Neuronal stem cell (in vitro differentiated cells): ENCODE data around the gene ARRB2.

Source experiments
- DNase-seq: peaks from one replicate; pipeline ENCODE4 v3.0.0-alpha.2; 2013; ENCODE audit warnings: low spot score
- H2AFZ ChIP-seq: one replicate; pipeline ENCODE4 v1.6.1; 2013; ENCODE audit warnings: mild to moderate bottlenecking, low read length, inconsistent platforms
- H2AK5ac ChIP-seq: 2 replicates; pipeline ENCODE4 v1.6.1; 2013; ENCODE audit warnings: low read depth, mild to moderate bottlenecking, inconsistent platforms, low read length, moderate library complexity, mixed read lengths
- H2BK120ac ChIP-seq: 2 replicates; pipeline ENCODE4 v1.6.1; 2013; ENCODE audit warnings: low read depth, mild to moderate bottlenecking, inconsistent platforms, low read length, moderate library complexity, mixed read lengths
- H2BK12ac ChIP-seq: one replicate; pipeline ENCODE4 v1.6.1; 2013; ENCODE audit warnings: low read length, inconsistent platforms
- H2BK15ac ChIP-seq: 2 replicates; pipeline ENCODE4 v1.6.1; 2013; ENCODE audit warnings: mild to moderate bottlenecking, low read length, inconsistent platforms, mixed read lengths
- H2BK5ac ChIP-seq: one replicate; pipeline ENCODE4 v1.6.1; 2013; ENCODE audit warnings: inconsistent platforms, mild to moderate bottlenecking, low read length, moderate library complexity
- H3K14ac ChIP-seq: one replicate; pipeline ENCODE4 v1.6.1; 2013; ENCODE audit warnings: low read length, inconsistent platforms
- H3K18ac ChIP-seq: 2 replicates; pipeline ENCODE4 v1.6.1; 2013; ENCODE audit warnings: low read length, inconsistent platforms
- H3K23ac ChIP-seq: 2 replicates; pipeline ENCODE4 v1.6.1; 2013; ENCODE audit warnings: low read depth, mild to moderate bottlenecking, mixed read lengths, low read length, inconsistent platforms; ENCODE audit not compliant: poor library complexity
- H3K27ac ChIP-seq: replicated peaks from 3 replicates; pipeline ENCODE4 v1.5.1; 2013; ENCODE audit warnings: low read length, inconsistent platforms
- H3K27me3 ChIP-seq, 3 experiments: 2 replicates each; pipeline ENCODE4 v1.6.1; 2013; ENCODE audit warnings: low read length in 3 of 3, mild to moderate bottlenecking in 2 of 3, inconsistent platforms in 1 of 3, low read depth in 1 of 3, mixed read lengths in 1 of 3, moderate library complexity in 1 of 3; ENCODE audit not compliant: control insufficient read depth in 3 of 3, insufficient read depth in 3 of 3
- H3K36me3 ChIP-seq, 2 donors: replicated peaks in 1 of 2; 2 replicates each; pipeline ENCODE4 v1.6.1; 2013; ENCODE audit warnings: low read length in 2 of 2; ENCODE audit not compliant: control insufficient read depth in 2 of 2, insufficient read depth in 2 of 2
- H3K4ac ChIP-seq: 2 replicates; pipeline ENCODE4 v1.6.1; 2013; ENCODE audit warnings: inconsistent platforms, mild to moderate bottlenecking, low read length, moderate library complexity
- H3K4me1 ChIP-seq, 2 donors: 1 replicate in 1 of 2; 2 replicates in 1 of 2; pipeline ENCODE4 v1.6.1; 2013; ENCODE audit warnings: low read length in 2 of 2, low read depth in 1 of 2; ENCODE audit not compliant: control insufficient read depth in 2 of 2, insufficient read depth in 1 of 2
- H3K4me2 ChIP-seq: one replicate; pipeline ENCODE4 v1.6.1; 2013; ENCODE audit warnings: mild to moderate bottlenecking, low read length, inconsistent platforms; ENCODE audit not compliant: insufficient read depth, poor library complexity, severe bottlenecking
- H3K4me3 ChIP-seq, 2 donors: 2 replicates each; pipeline ENCODE4 v1.5.1; 2013; ENCODE audit warnings: low read length in 2 of 2, mild to moderate bottlenecking in 2 of 2, inconsistent platforms in 1 of 2, moderate library complexity in 1 of 2
- H3K79me1 ChIP-seq: one replicate; pipeline ENCODE4 v1.6.1; 2013; ENCODE audit warnings: low read depth, mild to moderate bottlenecking, inconsistent platforms, low read length, moderate library complexity
- H3K9ac ChIP-seq: one replicate; pipeline ENCODE4 v1.6.1; 2013; ENCODE audit warnings: mild to moderate bottlenecking, low read depth, low read length, inconsistent platforms; ENCODE audit not compliant: poor library complexity
- H3K9me3 ChIP-seq, 2 donors: replicated peaks in 1 of 2; 2 replicates each; pipeline versions ENCODE3 to v1.6.1; 2013; ENCODE audit warnings: low read length in 2 of 2, mild to moderate bottlenecking in 2 of 2, inconsistent platforms in 1 of 2, low read depth in 1 of 2, mixed read lengths in 1 of 2, moderate library complexity in 1 of 2; ENCODE audit not compliant: control insufficient read depth in 2 of 2, insufficient read depth in 1 of 2
- H4K8ac ChIP-seq: one replicate; pipeline ENCODE4 v1.6.1; 2013; ENCODE audit warnings: low read depth, mild to moderate bottlenecking, inconsistent platforms, low read length, moderate library complexity
- H4K91ac ChIP-seq: one replicate; pipeline ENCODE4 v1.6.1; 2013; ENCODE audit warnings: low read length, low read depth, mild to moderate bottlenecking, inconsistent platforms; ENCODE audit not compliant: poor library complexity
- WGBS, 2 donors: extraction: QIAGEN DNeasy Blood & Tissue Kit; methylation state at CpG; one replicate each; pipeline ENCODE4 v1.1.7; 2013; ENCODE audit warnings: missing lambda C conversion rate in 2 of 2, mixed read lengths in 1 of 2; ENCODE audit not compliant: insufficient read length in 2 of 2, insufficient replicate concordance in 1 of 2; ENCODE audit errors: extremely low coverage in 2 of 2; 5-methylcytosine and 5-hydroxymethylcytosine counted together

Gene ARRB2

DNA sequence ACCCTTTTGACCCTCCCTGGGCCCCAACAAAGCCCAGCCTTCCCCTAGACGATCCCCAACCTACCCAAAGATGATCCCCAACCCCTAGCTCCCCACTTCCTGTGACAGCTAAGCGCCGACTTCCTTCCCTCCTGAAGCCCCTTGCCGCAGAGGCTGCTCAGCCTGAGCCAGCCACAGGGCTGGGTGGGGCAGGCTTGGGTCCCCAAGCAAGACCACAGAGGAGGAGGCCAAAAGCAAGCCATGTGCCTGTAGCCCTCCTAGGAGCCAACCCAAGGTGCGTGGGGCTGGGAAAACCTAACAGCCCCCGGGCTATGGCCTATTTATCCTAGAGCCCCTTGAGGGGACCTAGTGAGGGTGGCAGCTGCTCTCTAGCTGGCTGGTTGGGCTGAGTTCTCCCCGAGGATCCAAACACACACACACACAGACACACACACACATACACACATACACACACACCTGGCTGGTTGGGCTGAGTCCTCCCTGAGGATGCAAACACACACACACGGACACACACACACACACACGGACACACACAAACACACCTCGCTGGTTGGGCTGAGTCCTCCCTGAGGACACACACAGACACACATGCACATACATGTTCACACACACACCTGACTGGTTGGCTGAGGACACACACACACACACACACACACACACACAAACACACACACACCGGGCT lies 4.8 kb downstream of the ARRB2 start:
- no CpG with 5 or more reads among the region's 11 CpGs for WGBS, 2 donors
- H2BK12ac ChIP-seq, result no peak overlapping the region

DNA sequence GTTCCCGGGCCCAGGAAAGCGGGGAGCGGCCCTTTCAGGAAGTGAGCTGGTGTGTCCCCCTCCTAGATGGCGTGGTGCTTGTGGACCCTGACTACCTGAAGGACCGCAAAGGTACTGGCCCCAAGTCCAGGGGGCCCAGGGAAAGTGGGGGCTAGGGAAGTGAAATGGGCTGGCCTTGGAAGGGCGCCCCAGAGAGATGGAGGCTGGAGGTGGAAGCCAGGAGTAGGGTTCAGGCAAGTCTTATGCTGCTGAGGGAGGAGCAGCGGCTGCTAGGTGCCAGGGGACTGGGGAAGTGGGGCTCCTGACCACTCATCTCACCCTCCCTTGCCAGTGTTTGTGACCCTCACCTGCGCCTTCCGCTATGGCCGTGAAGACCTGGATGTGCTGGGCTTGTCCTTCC lies 5.6 kb downstream of the ARRB2 start:
- no peak overlapping the region for H2BK120ac ChIP-seq
- no peak overlapping the region for H3K4ac ChIP-seq
- no peak overlapping the region for H3K27ac ChIP-seq
- H4K8ac ChIP-seq, result no peak overlapping the region
- H3K23ac ChIP-seq, result no peak overlapping the region
- no peak overlapping the region for H4K91ac ChIP-seq
- H3K18ac ChIP-seq, result no peak overlapping the region
- peaks cover 4% of the 10 kb centered on the region for H3K79me1 ChIP-seq
- H3K27me3 ChIP-seq, result no peaks in the 10 kb centered on the region
- H3K36me3 ChIP-seq, result peaks cover 21 to 51% of the 10 kb centered on the region in 2 donors
- H3K4me3 ChIP-seq, result no peak overlapping the region
- no peak for DNase-seq
- no peak overlapping the region for H2AFZ ChIP-seq
- no peak overlapping the region for H3K9ac ChIP-seq
- H2BK5ac ChIP-seq, result no peak overlapping the region
- no CpG with 5 or more reads among the region's 10 CpGs for WGBS, 2 donors
- H2BK15ac ChIP-seq, result no peak overlapping the region
- H3K4me2 ChIP-seq, result no peak overlapping the region
- H3K4me1 ChIP-seq, result peaks cover 6 to 7% of the 10 kb centered on the region in 2 donors
- no peak overlapping the region for H2AK5ac ChIP-seq
- no peak overlapping the region for H2BK12ac ChIP-seq
- H3K9me3 ChIP-seq, result no peaks in the 10 kb centered on the region
- no peak overlapping the region for H3K14ac ChIP-seq

More for the DNA sequence above, 4.8 kb downstream of the ARRB2 start:
- Histone ChIP-seq H3K79me1 (peaks cover 4% of the 10 kb centered on the region), H2AFZ (no peak overlapping the region), H3K36me3 (peaks cover 21 to 46% of the 10 kb centered on the region in 2 donors), H2BK15ac (no peak overlapping the region), H3K4ac (no peak overlapping the region), H4K8ac (no peak overlapping the region), H3K4me2 (no peak overlapping the region), H3K23ac (no peak overlapping the region), H4K91ac (no peak overlapping the region), H3K27me3 (no peaks in the 10 kb centered on the region), H2BK120ac (no peak overlapping the region), H2BK5ac (no peak overlapping the region), H3K27ac (no peak overlapping the region), H3K4me1 (peaks cover 7 to 9% of the 10 kb centered on the region in 2 donors), H3K9ac (no peak overlapping the region), H3K14ac (no peak overlapping the region), H3K4me3 (no peak overlapping the region), H2AK5ac (no peak overlapping the region), H3K9me3 (no peaks in the 10 kb centered on the region), H3K18ac (no peak overlapping the region)
- no peak for DNase-seq

DNA sequence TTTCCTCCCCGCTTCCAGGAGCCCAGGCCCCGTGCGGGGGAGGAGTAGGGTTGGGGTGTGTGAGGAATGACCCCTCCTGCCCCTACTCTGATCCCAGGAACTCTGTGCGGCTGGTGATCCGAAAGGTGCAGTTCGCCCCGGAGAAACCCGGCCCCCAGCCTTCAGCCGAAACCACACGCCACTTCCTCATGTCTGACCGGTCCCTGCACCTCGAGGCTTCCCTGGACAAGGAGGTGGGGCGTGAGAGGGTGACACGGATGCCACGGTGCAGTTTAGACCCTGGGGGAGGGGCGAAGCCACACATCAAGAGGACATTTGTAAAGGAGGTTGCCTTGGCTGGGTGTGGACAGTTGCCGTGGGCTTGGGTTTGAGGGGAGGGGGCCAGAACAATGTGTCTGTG lies 7.4 kb downstream of the ARRB2 start:
- no peak for DNase-seq
- H3K9ac ChIP-seq, result no peak overlapping the region
- no peak overlapping the region for H3K14ac ChIP-seq
- no peak overlapping the region for H2BK15ac ChIP-seq
- H3K4me3 ChIP-seq, result no peak overlapping the region
- no peak overlapping the region for H2BK120ac ChIP-seq
- no peaks in the 10 kb centered on the region for H3K79me1 ChIP-seq
- no peaks in the 10 kb centered on the region for H3K4me1 ChIP-seq
- no peak overlapping the region for H4K91ac ChIP-seq
- H3K36me3 ChIP-seq, result peaks cover 21 to 51% of the 10 kb centered on the region in 2 donors
- H2BK12ac ChIP-seq, result no peak overlapping the region
- H3K23ac ChIP-seq, result no peak overlapping the region
- H3K27me3 ChIP-seq, result no peaks in the 10 kb centered on the region
- H3K4ac ChIP-seq, result no peak overlapping the region
- no CpG with 5 or more reads among the region's 17 CpGs for WGBS, 2 donors
- H3K9me3 ChIP-seq, result no peaks in the 10 kb centered on the region
- H2AFZ ChIP-seq, result no peak overlapping the region
- H2AK5ac ChIP-seq, result no peak overlapping the region
- no peak overlapping the region for H3K18ac ChIP-seq
- H2BK5ac ChIP-seq, result no peak overlapping the region
- no peak overlapping the region for H3K27ac ChIP-seq
- H3K4me2 ChIP-seq, result no peak overlapping the region
- H4K8ac ChIP-seq, result no peak overlapping the region

DNA sequence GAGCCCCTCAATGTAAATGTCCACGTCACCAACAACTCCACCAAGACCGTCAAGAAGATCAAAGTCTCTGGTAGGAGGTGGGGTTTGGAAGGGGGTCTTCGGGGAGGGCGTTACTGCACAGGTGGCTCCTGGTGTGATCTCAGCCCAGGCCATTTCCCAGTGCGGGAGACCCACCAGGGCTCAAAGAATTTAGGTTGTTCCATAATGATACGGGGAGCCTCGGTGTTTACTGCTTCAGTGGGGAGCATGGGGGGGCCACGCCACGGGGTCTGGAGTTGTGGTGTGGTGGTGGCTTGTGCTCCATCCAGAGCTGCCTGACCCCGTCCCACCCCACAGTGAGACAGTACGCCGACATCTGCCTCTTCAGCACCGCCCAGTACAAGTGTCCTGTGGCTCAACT lies 7.8 kb downstream of the ARRB2 start:
- no CpG with 5 or more reads among the region's 13 CpGs for WGBS, 2 donors

More for the DNA sequence above, 7.8 kb downstream of the ARRB2 start:
- H3K4me1 ChIP-seq, result no peaks in the 10 kb centered on the region
- no peak overlapping the region for H3K4me3 ChIP-seq
- H4K8ac ChIP-seq, result no peak overlapping the region
- no peaks in the 10 kb centered on the region for H3K27me3 ChIP-seq
- H3K14ac ChIP-seq, result no peak overlapping the region
- no peak overlapping the region for H2BK120ac ChIP-seq
- no peaks in the 10 kb centered on the region for H3K79me1 ChIP-seq
- H4K91ac ChIP-seq, result no peak overlapping the region
- DNase-seq, result no peak
- peaks cover 21 to 51% of the 10 kb centered on the region in 2 donors for H3K36me3 ChIP-seq
- no peak overlapping the region for H3K23ac ChIP-seq
- H3K9me3 ChIP-seq, result no peaks in the 10 kb centered on the region
- no peak overlapping the region for H2AFZ ChIP-seq
- H2BK12ac ChIP-seq, result no peak overlapping the region
- no peak overlapping the region for H2AK5ac ChIP-seq
- no peak overlapping the region for H3K27ac ChIP-seq
- no peak overlapping the region for H3K4ac ChIP-seq
- no peak overlapping the region for H2BK15ac ChIP-seq
- H3K9ac ChIP-seq, result no peak overlapping the region
- no peak overlapping the region for H2BK5ac ChIP-seq
- no peak overlapping the region for H3K18ac ChIP-seq
- H3K4me2 ChIP-seq, result no peak overlapping the region
